Glutamatergic neuron (in vitro differentiated cells): ENCODE measurements around the gene NOTCH1. TPM values are rescaled to one million over a fixed set of nuclear protein-coding genes. Genes with fewer than 3 reads are reported as not detected.

Experiments used
- DNase-seq: peaks from one replicate; pipeline ENCODE4 v3.0.0; 2022
- H3K27ac Mint-ChIP-seq: one replicate; pipeline ENCODE4 v1.8.0; 2020; ENCODE audit warnings: mild to moderate bottlenecking, mixed read lengths, inconsistent platforms; ENCODE audit not compliant: unreplicated experiment
- H3K27me3 Mint-ChIP-seq: one replicate; pipeline ENCODE4 v1.8.0; 2020; ENCODE audit warnings: mild to moderate bottlenecking, moderate library complexity, mixed read lengths, inconsistent platforms; ENCODE audit not compliant: unreplicated experiment
- H3K36me3 Mint-ChIP-seq: one replicate; pipeline ENCODE4 v1.8.0; 2020; ENCODE audit warnings: mild to moderate bottlenecking, mixed read lengths, inconsistent platforms; ENCODE audit not compliant: unreplicated experiment
- H3K4me1 Mint-ChIP-seq: one replicate; pipeline ENCODE4 v1.8.0; 2020; ENCODE audit warnings: mild to moderate bottlenecking, low read depth, mixed read lengths, inconsistent platforms; ENCODE audit not compliant: unreplicated experiment
- H3K4me3 Mint-ChIP-seq: one replicate; pipeline ENCODE4 v1.8.0; 2020; ENCODE audit warnings: mild to moderate bottlenecking, mixed read lengths, inconsistent platforms; ENCODE audit not compliant: unreplicated experiment
- H3K9me3 Mint-ChIP-seq: one replicate; pipeline ENCODE4 v1.8.0; 2020; ENCODE audit warnings: mild to moderate bottlenecking, moderate library complexity, mixed read lengths, inconsistent platforms; ENCODE audit not compliant: unreplicated experiment
- CTCF ChIP-seq: fragments of 200-600 bp; sonication (generic); IDR thresholded peaks from one replicate; pipeline ENCODE4 v1.5.0; 2021; ENCODE audit not compliant: partially characterized antibody, unreplicated experiment
- total RNA-seq: library from RNA; stranded (reverse); fragmentation: NEBNext Ultra II Directional; extraction: Animal tissue kit (Norgen Biotek cat#: 25700); gene quantifications from one replicate; pipeline ENCODE4 v1.2.1, GENCODE V29; 2021; ENCODE audit not compliant: unreplicated experiment

Gene NOTCH1
- total RNA-seq, 1 donor from 2014 or later = 64.2 TPM

GRCh38 chr9:136587145-136587943 is 41.5 kb upstream of the NOTCH1 start:
- no peak overlapping the region for H3K27ac Mint-ChIP-seq
- H3K27me3 Mint-ChIP-seq = peaks cover 9% of the 10 kb centered on the region
- TF ChIP-seq CTCF = no peak
- DNase-seq = no peak
- H3K4me1 Mint-ChIP-seq = peaks cover 12% of the 10 kb centered on the region
- peaks cover 2% of the 10 kb centered on the region for H3K9me3 Mint-ChIP-seq
- H3K4me3 Mint-ChIP-seq = no peak overlapping the region
- no peaks in the 10 kb centered on the region for H3K36me3 Mint-ChIP-seq

GRCh38 chr9:136586391-136586953 is 40.6 kb upstream of the NOTCH1 start:
- peaks cover 9% of the 10 kb centered on the region for H3K27me3 Mint-ChIP-seq
- H3K36me3 Mint-ChIP-seq = no peaks in the 10 kb centered on the region
- DNase-seq = no peak
- H3K4me3 Mint-ChIP-seq = no peak overlapping the region
- H3K4me1 Mint-ChIP-seq = peaks cover 12% of the 10 kb centered on the region
- no peak for TF ChIP-seq CTCF
- no peak overlapping the region for H3K27ac Mint-ChIP-seq
- H3K9me3 Mint-ChIP-seq = peaks cover 2% of the 10 kb centered on the region

GRCh38 chr9:136585531-136586120 is 39.8 kb upstream of the NOTCH1 start:
- no peak for DNase-seq
- H3K4me1 Mint-ChIP-seq = peaks cover 10% of the 10 kb centered on the region
- no peak overlapping the region for H3K4me3 Mint-ChIP-seq

GRCh38 chr9:136584934-136585333 is 39.1 kb upstream of the NOTCH1 start:
- Mint-ChIP-seq H3K9me3 (no peaks in the 10 kb centered on the region), H3K27me3 (peaks cover 5% of the 10 kb centered on the region), H3K4me1 (peaks cover 10% of the 10 kb centered on the region), H3K27ac (no peak overlapping the region), H3K36me3 (no peaks in the 10 kb centered on the region), H3K4me3 (no peak overlapping the region)
- TF ChIP-seq CTCF = no peak
- no peak for DNase-seq

More at GRCh38 chr9:136585531-136586120, 39.8 kb upstream of the NOTCH1 start:
- H3K27me3 Mint-ChIP-seq = peaks cover 5% of the 10 kb centered on the region
- TF ChIP-seq CTCF = no peak
- H3K9me3 Mint-ChIP-seq = no peaks in the 10 kb centered on the region
- H3K36me3 Mint-ChIP-seq = no peaks in the 10 kb centered on the region
- no peak overlapping the region for H3K27ac Mint-ChIP-seq
